Gastroesophageal sphincter (tissue), 4 donors: ENCODE measurements around the gene PRR19. TPM values are rescaled to one million over a fixed set of nuclear protein-coding genes. Genes with fewer than 3 reads are reported as not detected.
A peak's percentile ranks its signal among the peaks of the same experiment; 100 is the strongest.

Experiments used
- ATAC-seq: fragments of 150-250 bp; one replicate; pipeline ENCODE4 v1.9.1; 2016; ENCODE audit warnings: mild to moderate bottlenecking, moderate library complexity
- H3K27ac ChIP-seq, 4 donors: fragments of 200-600 bp; sonication (generic) in 3 of 4; 1 replicate in 3 of 4; 2 replicates in 1 of 4; pipeline ENCODE4 v1.5.1; 2016 to 2019
- H3K27me3 ChIP-seq: fragments of 200-600 bp; sonication (generic); one replicate; pipeline ENCODE4 v1.5.1; 2019
- H3K36me3 ChIP-seq, 2 donors: fragments of 200-600 bp; sonication (generic); one replicate each; pipeline ENCODE4 v1.5.1; 2019; ENCODE audit warnings: control low read depth in 1 of 2
- H3K4me1 ChIP-seq, 3 donors: fragments of 200-600 bp; sonication (generic); 1 replicate in 2 of 3; 2 replicates in 1 of 3; pipeline ENCODE4 v1.5.1; 2016 to 2019; ENCODE audit warnings: control low read depth in 2 of 3
- H3K4me3 ChIP-seq, 2 donors: fragments of 200-600 bp; sonication (generic); one replicate each; pipeline ENCODE4 v1.5.1; 2019; ENCODE audit warnings: mild to moderate bottlenecking in 1 of 2, moderate library complexity in 1 of 2
- H3K9me3 ChIP-seq, 3 donors: fragments of 200-600 bp; sonication (generic); one replicate each; pipeline ENCODE4 v1.5.1; 2017 to 2019; ENCODE audit warnings: control low read depth in 2 of 3
- CTCF ChIP-seq, 4 experiments: fragments of 200-600 bp in 2 of 4; fragments of 450-650 bp in 2 of 4; sonication (generic) in 1 of 4; IDR thresholded peaks; one replicate each; pipeline ENCODE4 v1.5.1; 2017 to 2019; ENCODE audit warnings: antibody characterized with exemption in 4 of 4, mild to moderate bottlenecking in 2 of 4, moderate library complexity in 2 of 4
- EP300 ChIP-seq: sonication (generic); formaldehyde crosslinking; IDR thresholded peaks from one replicate; pipeline ENCODE4 v1.6.1; 2017; ENCODE audit warnings: antibody characterized with exemption, mild to moderate bottlenecking
- POLR2A ChIP-seq, 2 donors: fragments of 450-650 bp; IDR thresholded peaks; one replicate each; pipeline ENCODE4 v1.6.1; 2017; ENCODE audit warnings: antibody characterized with exemption in 2 of 2, mild to moderate bottlenecking in 2 of 2, moderate library complexity in 1 of 2
- POLR2AphosphoS5 ChIP-seq: sonication (generic); formaldehyde crosslinking; IDR thresholded peaks from one replicate; pipeline ENCODE4 v1.6.1; 2017; ENCODE audit warnings: antibody characterized with exemption
- WGBS, 2 donors: methylation state at CpG; one replicate each; pipeline ENCODE4 v1.1.5; 2018; ENCODE audit warnings: low coverage in 1 of 2; 5-methylcytosine and 5-hydroxymethylcytosine counted together
- total RNA-seq, 4 donors: library from RNA; depleted of rRNA; stranded (reverse); fragments of >200 nt; gene quantifications; one replicate each; pipeline ENCODE4 v1.1.0, GENCODE V29; 2016

The PRR19 gene
- total RNA-seq, 4 donors from 2014 or later, result 0.93 TPM; not detected in 3

GRCh38 chr19:42287017-42287826 lies 14.7 kb upstream of the PRR19 start:
- H3K4me3 ChIP-seq, result peak overlapping the region in 1 of 2 donors; percentile 68
- H3K27ac ChIP-seq, result peak overlapping the region in 3 of 4 donors; percentile 97 to 99 (median 98)
- TF ChIP-seq EP300 (no peak), POLR2AphosphoS5 (no peak), POLR2A (IDR thresholded peaks at IDR 0.05) (no peak), CTCF (IDR thresholded peaks at IDR 0.05) (no peak)
- no peaks in the 10 kb centered on the region for H3K27me3 ChIP-seq
- H3K4me1 ChIP-seq, result peaks cover 0 to 54% (median 30%) of the 10 kb centered on the region in 3 donors
- WGBS, 2 donors, result 100% methylated on average over 3 of the region's 30 CpGs; no CpG with 5 or more reads in 1 of the 2 donors
- no peak for ATAC-seq
- no peaks in the 10 kb centered on the region for H3K9me3 ChIP-seq
- H3K36me3 ChIP-seq, result peaks cover 0 to 56% of the 10 kb centered on the region in 2 donors

- peaks cover 0 to 61% of the 10 kb centered on the region in 2 donors for H3K36me3 ChIP-seq
- TF ChIP-seq CTCF (IDR thresholded peaks at IDR 0.05) (no peak), EP300 (no peak), POLR2AphosphoS5 (no peak), POLR2A (IDR thresholded peaks at IDR 0.05) (no peak)
- peak overlapping the region in 1 of 4 donors; percentile 98 for H3K27ac ChIP-seq
- H3K4me3 ChIP-seq, result no peak overlapping the region
- H3K27me3 ChIP-seq, result no peaks in the 10 kb centered on the region
- no peak for ATAC-seq
- H3K9me3 ChIP-seq, result no peaks in the 10 kb centered on the region
- peaks cover 0 to 48% (median 26%) of the 10 kb centered on the region in 3 donors for H3K4me1 ChIP-seq
- no CpG with 5 or more reads among the region's 10 CpGs for WGBS, 2 donors
These were observed 14.2 kb upstream of the PRR19 start for GRCh38 chr19:42287827-42288107.

GRCh38 chr19:42288387-42288786 lies 13.5 kb upstream of the PRR19 start:
- Histone ChIP-seq H3K4me1 (peaks cover 0 to 42% (median 20%) of the 10 kb centered on the region in 3 donors), H3K4me3 (no peak overlapping the region), H3K27me3 (no peaks in the 10 kb centered on the region), H3K27ac (peak overlapping the region in 2 of 4 donors; percentile 9 to 98), H3K9me3 (no peaks in the 10 kb centered on the region), H3K36me3 (peaks cover 0 to 68% of the 10 kb centered on the region in 2 donors)
- 80% methylated on average over 1 to 2 of the region's 4 CpGs for WGBS, 2 donors
- ATAC-seq, result no peak
- TF ChIP-seq EP300 (no peak), CTCF (IDR thresholded peaks at IDR 0.05) (no peak), POLR2AphosphoS5 (no peak), POLR2A (IDR thresholded peaks at IDR 0.05) (no peak)

- no peak overlapping the region for H3K4me3 ChIP-seq
- peaks cover 0 to 40% (median 20%) of the 10 kb centered on the region in 3 donors for H3K4me1 ChIP-seq
- H3K27me3 ChIP-seq, result no peaks in the 10 kb centered on the region
- TF ChIP-seq CTCF (IDR thresholded peaks at IDR 0.05), result no peak
- no CpG with 5 or more reads among the region's 22 CpGs for WGBS, 2 donors
- H3K9me3 ChIP-seq, result no peaks in the 10 kb centered on the region
- ATAC-seq, result no peak
- peak overlapping the region in 1 of 4 donors; percentile 9 for H3K27ac ChIP-seq
- peaks cover 0 to 74% of the 10 kb centered on the region in 2 donors for H3K36me3 ChIP-seq
These were observed 12.9 kb upstream of the PRR19 start for GRCh38 chr19:42288881-42289555.
